Heart right ventricle (tissue), 16 donors: ENCODE measurements around the gene ATR. TPM values are rescaled to one million over a fixed set of nuclear protein-coding genes. Genes with fewer than 3 reads are reported as not detected.
"Not testable (repeated sequence)": the region's sequence is repeated elsewhere in the genome, so short reads cannot be mapped to it uniquely, and the experiment has no call there.

Experiments used
- ATAC-seq, 8 donors: fragments of 200-7000 bp; cut with Tn5 transposase; one replicate each; pipeline ENCODE4 v1.9.1; 2020; ENCODE audit warnings: mild to moderate bottlenecking in 8 of 8, moderate library complexity in 8 of 8, moderate number of reproducible peaks in 1 of 8
- DNase-seq, 2 donors: peaks; one replicate each; pipeline ENCODE4 v3.0.0-alpha.2; 2020
- H3K27ac ChIP-seq, 10 donors: fragments of 200-600 bp; sonication (generic) in 2 of 10; one replicate each; pipeline versions ENCODE4 v1.5.0 to v1.8.0; 2020 to 2022; ENCODE audit warnings: mild to moderate bottlenecking in 3 of 10
- H3K27me3 ChIP-seq, 7 donors: fragments of 200-600 bp; one replicate each; pipeline ENCODE4 v1.8.0; 2021 to 2022; ENCODE audit warnings: mild to moderate bottlenecking in 2 of 7
- H3K36me3 ChIP-seq, 9 donors: fragments of 200-600 bp; sonication (generic) in 1 of 9; one replicate each; pipeline versions ENCODE4 v1.5.0 to v1.8.0; 2020 to 2022; ENCODE audit warnings: mild to moderate bottlenecking in 2 of 9
- H3K4me1 ChIP-seq, 9 donors: fragments of 200-600 bp; sonication (generic) in 1 of 9; one replicate each; pipeline versions ENCODE4 v1.5.0 to v1.8.0; 2020 to 2022; ENCODE audit warnings: mild to moderate bottlenecking in 4 of 9
- H3K4me3 ChIP-seq, 10 donors: fragments of 200-600 bp; sonication (generic) in 2 of 10; one replicate each; pipeline versions ENCODE4 v1.5.0 to v1.8.0; 2020 to 2022; ENCODE audit warnings: mild to moderate bottlenecking in 7 of 10, moderate library complexity in 2 of 10
- H3K9me3 ChIP-seq, 11 donors: fragments of 200-600 bp in 10 of 11; sonication (generic) in 2 of 11; one replicate each; pipeline versions ENCODE4 v1.5.0 to v1.8.0; 2013 to 2022; ENCODE audit warnings: mild to moderate bottlenecking in 2 of 11, control low read depth in 1 of 11, moderate library complexity in 1 of 11
- WGBS, 2 donors: extraction: QIAGEN DNeasy Blood & Tissue Kit; methylation state at CpG; one replicate each; pipeline ENCODE4 v1.1.7; 2013; ENCODE audit warnings: inconsistent platforms in 1 of 2; 5-methylcytosine and 5-hydroxymethylcytosine counted together
- intact Hi-C, 10 donors: fragments of 100-400 bp; cut with DNase I; formaldehyde crosslinking; loops; one replicate each; pipeline versions ENCODE4 v1.11.1 to v1.14.2; 2022
- polyA plus RNA-seq, 2 donors: library from polyadenylated mRNA; stranded (reverse); fragments of 200-250 nt; gene quantifications; one replicate each; pipeline ENCODE4 v1.2.3, GENCODE V29; 2013
- total RNA-seq, 10 donors: library from RNA; stranded (reverse); fragmentation: NEBNext Ultra II Directional in 3 of 10; extraction: Animal tissue kit (Norgen Biotek cat#: 25700) in 3 of 10; gene quantifications; one replicate each; pipeline versions ENCODE4 v1.2.1 to v1.2.4, GENCODE V29; 2021 to 2023
- TF ChIP-seq, protein P1 (sequence below), 9 donors: fragments of 200-600 bp; sonication (generic) in 2 of 9; IDR thresholded peaks; one replicate each; pipeline versions ENCODE4 v1.5.0 to v1.8.0; 2021 to 2022; ENCODE audit warnings: antibody characterized with exemption in 9 of 9, mild to moderate bottlenecking in 5 of 9, moderate library complexity in 1 of 9
- donor health status: Arrhythmogenic right ventricular cardiomyopathy.
- donor health status: ischemic (EF 13 %, LVEDD 7.1; RV severe dilation, severe dysfunction).
- donor health status: healthy with polysubstance abuse.
- donor health status: DM: no; HTN: yes; CAD: no.
- donor health status: DM: no; HTN: no; CAD: no.
- donor health status: ischemic (EF 25% LVEDD 6.9; RV normal size, moderate dysfunction).
- donor health status: ischemic (EF 25% LVEDD 5.7; RV mildly dilated, moderate dysfunction).
- donor health status: healthy.
- donor health status: DM: yes; HTN: yes; CAD: no.
- donor health status: Ischemic cardiomyopathy.
- donor health status: ischemic (EF 35%, LVEDD 5.7; RV mildly dilated, moderate dysfunction).
- donor health status: nonischemic (EF 11% LVEDD 7.7; RV severe dilation, severe dysfunction).
- donor health status: DM: yes; HTN: yes; CAD: no.
- donor health status: PGD.
- donor health status: ischemic (EF 29% LVEDD 5.4; RV normal size, mild dysfunction).
- donor health status: nonischemic (EF 23%, LVEDD 6.1; RV moderate dilation, normal function).

Gene ATR
- total and polyA plus RNA-seq, 12 donors, result 4.8 to 19.7 (median 10.8) TPM

DNA sequence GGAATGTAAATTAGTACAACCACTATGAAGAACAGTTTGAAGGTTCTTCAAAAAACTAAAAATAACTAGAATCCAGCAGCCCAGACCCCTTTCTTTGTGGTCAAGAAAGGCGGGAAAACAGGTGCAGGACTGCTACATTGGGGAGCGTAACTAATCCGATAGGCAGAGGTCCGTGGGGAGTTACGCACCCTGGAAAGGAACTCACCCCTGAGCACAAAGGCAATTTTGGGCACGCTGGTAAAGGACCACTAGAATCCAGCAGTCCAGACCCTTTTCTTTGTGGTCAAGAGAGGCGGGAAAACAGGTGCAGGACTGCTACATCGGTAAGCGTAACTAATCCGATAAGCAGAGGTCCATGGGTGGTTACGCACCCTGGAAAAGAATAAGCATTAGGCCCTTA is 140.4 kb downstream of the ATR start:
- H3K36me3 ChIP-seq, result peaks cover 0 to 20% (median 0%) of the 10 kb centered on the region in 9 donors
- H3K4me3 ChIP-seq, intact Hi-C loops, ATAC-seq, DNase-seq, H3K27me3 ChIP-seq, H3K27ac ChIP-seq, H3K9me3 ChIP-seq: not testable (repeated sequence)
- H3K4me1 ChIP-seq, result peaks cover 0 to 23% (median 9%) of the 10 kb centered on the region in 9 donors
- WGBS, 2 donors, result 96 to 97% methylated on average over 11 of the region's 11 CpGs

DNA sequence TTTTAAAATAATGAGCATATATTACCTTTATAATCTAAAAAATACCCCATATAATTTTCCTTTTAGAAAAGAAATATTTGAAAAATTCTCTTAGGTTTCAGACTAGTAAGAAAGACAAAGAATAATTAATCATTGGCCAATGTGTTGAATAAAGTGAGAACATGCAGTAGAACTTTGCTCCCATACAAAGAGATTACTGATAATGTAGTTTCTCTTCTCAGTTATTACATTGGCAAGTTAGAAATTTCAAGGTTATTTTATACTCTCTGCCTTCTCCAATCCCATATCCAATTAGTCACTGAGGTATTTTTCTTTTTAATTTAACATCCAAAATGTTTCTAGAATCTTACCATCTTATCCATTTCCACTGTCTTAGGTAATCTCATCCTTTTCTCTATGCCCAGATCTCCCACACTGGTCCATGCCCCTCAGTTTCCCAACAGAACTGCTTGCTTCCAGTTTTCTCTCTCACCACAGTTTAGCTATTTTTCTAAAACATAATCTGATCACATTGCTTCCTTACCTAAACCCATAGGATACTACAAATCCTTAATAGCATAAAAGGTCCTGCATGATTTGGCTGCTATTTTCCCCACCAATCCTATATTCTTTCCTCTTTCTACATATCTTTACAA is 141.5 kb downstream of the ATR start:
- H3K9me3 ChIP-seq, result no peaks in the 10 kb centered on the region
- peaks cover 0 to 30% (median 4%) of the 10 kb centered on the region in 9 donors for H3K36me3 ChIP-seq
- no peak overlapping the region for H3K4me3 ChIP-seq
- H3K27ac ChIP-seq, result peak overlapping the region in 1 of 10 donors; percentile 10
- DNase-seq (no peak), ATAC-seq (no peak)
- peaks cover 0 to 24% (median 13%) of the 10 kb centered on the region in 9 donors for H3K4me1 ChIP-seq
- intact Hi-C loops, result no loop called here
- H3K27me3 ChIP-seq, result no peaks in the 10 kb centered on the region
- TF ChIP-seq, protein P1, sequence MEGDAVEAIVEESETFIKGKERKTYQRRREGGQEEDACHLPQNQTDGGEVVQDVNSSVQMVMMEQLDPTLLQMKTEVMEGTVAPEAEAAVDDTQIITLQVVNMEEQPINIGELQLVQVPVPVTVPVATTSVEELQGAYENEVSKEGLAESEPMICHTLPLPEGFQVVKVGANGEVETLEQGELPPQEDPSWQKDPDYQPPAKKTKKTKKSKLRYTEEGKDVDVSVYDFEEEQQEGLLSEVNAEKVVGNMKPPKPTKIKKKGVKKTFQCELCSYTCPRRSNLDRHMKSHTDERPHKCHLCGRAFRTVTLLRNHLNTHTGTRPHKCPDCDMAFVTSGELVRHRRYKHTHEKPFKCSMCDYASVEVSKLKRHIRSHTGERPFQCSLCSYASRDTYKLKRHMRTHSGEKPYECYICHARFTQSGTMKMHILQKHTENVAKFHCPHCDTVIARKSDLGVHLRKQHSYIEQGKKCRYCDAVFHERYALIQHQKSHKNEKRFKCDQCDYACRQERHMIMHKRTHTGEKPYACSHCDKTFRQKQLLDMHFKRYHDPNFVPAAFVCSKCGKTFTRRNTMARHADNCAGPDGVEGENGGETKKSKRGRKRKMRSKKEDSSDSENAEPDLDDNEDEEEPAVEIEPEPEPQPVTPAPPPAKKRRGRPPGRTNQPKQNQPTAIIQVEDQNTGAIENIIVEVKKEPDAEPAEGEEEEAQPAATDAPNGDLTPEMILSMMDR (IDR thresholded peaks at IDR 0.05), result no peak

DNA sequence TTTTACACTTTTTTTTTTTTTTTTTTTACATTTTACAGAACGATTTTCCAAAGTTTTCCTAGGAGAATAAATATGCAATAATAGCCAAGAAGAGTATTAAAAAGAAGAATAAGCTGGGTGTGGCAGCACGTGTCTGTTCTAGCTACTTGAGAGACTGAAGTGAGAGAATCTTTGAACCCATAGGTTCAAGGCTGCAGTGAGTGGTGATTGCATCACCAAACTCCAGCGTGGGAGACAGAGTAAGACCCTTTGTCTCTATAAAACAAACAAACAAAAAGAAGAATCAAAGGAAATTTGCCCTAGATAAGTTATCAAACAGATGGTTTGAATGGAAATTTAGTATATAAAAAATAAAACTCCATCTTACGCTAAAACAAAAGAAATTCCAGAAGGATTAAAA is 144.0 kb downstream of the ATR start:
- Histone ChIP-seq H3K27ac (peak overlapping the region in 1 of 10 donors; percentile 8), H3K36me3 (peaks cover 0 to 51% (median 18%) of the 10 kb centered on the region in 9 donors), H3K9me3 (no peaks in the 10 kb centered on the region), H3K4me1 (peaks cover 0 to 19% (median 11%) of the 10 kb centered on the region in 9 donors), H3K27me3 (no peaks in the 10 kb centered on the region), H3K4me3 (no peak overlapping the region)
- intact Hi-C loops, result no loop called here
- WGBS, 2 donors, result 54 to 65% methylated on average over 4 of the region's 4 CpGs
- TF ChIP-seq, protein P1 (IDR thresholded peaks at IDR 0.05), result no peak
- no peak for ATAC-seq
- DNase-seq, result no peak

DNA sequence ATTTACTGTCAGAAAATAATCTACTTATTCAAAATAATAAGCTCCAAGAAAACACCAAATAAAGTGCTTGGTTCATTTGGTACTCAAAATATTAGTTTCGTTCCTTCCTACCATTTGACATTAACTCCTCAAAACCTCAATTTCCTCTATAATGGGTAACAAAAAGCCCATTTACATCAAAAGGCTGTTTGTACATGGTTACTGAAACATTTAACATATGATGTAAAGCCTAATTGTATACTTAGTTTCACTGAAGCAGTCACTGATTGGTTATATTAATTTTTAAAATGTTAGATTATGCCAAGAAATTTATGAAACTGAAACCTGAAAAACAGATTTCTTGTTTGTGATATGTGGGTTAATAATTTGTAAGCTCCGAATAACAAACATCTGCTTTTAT is 145.4 kb downstream of the ATR start:
- Histone ChIP-seq H3K9me3 (no peaks in the 10 kb centered on the region), H3K36me3 (peaks cover 0 to 65% (median 25%) of the 10 kb centered on the region in 9 donors), H3K27me3 (no peaks in the 10 kb centered on the region), H3K4me1 (peaks cover 0 to 19% (median 11%) of the 10 kb centered on the region in 9 donors), H3K4me3 (no peak overlapping the region), H3K27ac (peak overlapping the region in 1 of 10 donors; percentile 11)
- DNase-seq (no peak), ATAC-seq (no peak)
- intact Hi-C loops, result no loop called here
- TF ChIP-seq, protein P1 (IDR thresholded peaks at IDR 0.05), result no peak
- 72 to 83% methylated on average over 2 of the region's 2 CpGs for WGBS, 2 donors

DNA sequence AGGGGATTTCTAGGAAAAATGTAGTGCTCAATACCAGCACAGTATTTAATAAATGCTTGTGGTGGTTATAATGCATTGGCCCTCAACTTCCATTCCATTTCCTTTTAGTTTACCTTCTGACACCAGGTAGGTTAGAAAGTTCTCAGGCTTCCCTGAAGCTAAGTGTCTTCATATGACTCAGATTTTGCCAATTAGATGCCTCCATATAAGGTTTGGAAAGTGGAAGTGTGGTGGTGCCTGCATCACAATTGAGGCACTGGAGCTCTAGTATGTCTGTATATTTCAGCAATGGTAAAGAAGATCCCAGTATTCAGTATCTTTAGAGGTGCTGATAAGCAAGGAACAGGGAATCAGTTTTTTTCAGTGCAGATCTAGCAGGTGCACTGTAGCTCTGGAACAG is 149.0 kb downstream of the ATR start:
- no peak for ATAC-seq
- Histone ChIP-seq H3K36me3 (peaks cover 0 to 86% (median 31%) of the 10 kb centered on the region in 9 donors), H3K27ac (no peak overlapping the region), H3K4me1 (peaks cover 0 to 16% (median 10%) of the 10 kb centered on the region in 9 donors), H3K9me3 (no peaks in the 10 kb centered on the region), H3K4me3 (no peak overlapping the region), H3K27me3 (no peaks in the 10 kb centered on the region)
- intact Hi-C loops, result loop anchor here in 2 of 10 donors (10.0 kb wide), 2 partner anchors 75 to 105 kb away; no protein-coding TSS in a partner anchor
- DNase-seq, result no peak
- TF ChIP-seq, protein P1 (IDR thresholded peaks at IDR 0.05), result no peak
